Motor neuron (in vitro differentiated cells): ENCODE data around the gene MAGI2. TPM values are rescaled to one million over a fixed set of nuclear protein-coding genes. Genes with fewer than 3 reads are reported as not detected.
A peak's percentile ranks its signal among the peaks of the same experiment; 100 is the strongest.

Experiments used
- ATAC-seq, 8 experiments: fragments of 200-7000 bp; cut with Tn5 transposase; replicated peaks in 6 of 8; 2 replicates each; pipeline ENCODE4 v1.8.0; 2021; ENCODE audit warnings: mild to moderate bottlenecking in 8 of 8, moderate library complexity in 8 of 8
- H3K27ac ChIP-seq, 2 donors: fragments of 250-450 bp; sonication (Bioruptor Pico); 2 replicates each; pipeline ENCODE4 v1.9.0; 2021; ENCODE audit warnings: antibody characterized with exemption in 2 of 2, mild to moderate bottlenecking in 2 of 2, moderate library complexity in 1 of 2
- H3K4me1 ChIP-seq, 2 donors: fragments of 250-450 bp; sonication (Bioruptor Pico); replicated peaks in 1 of 2; 2 replicates each; pipeline ENCODE4 v1.6.1; 2021; ENCODE audit warnings: antibody characterized with exemption in 2 of 2, mild to moderate bottlenecking in 2 of 2, moderate library complexity in 1 of 2
- H3K4me3 ChIP-seq, 5 donors: fragments of 250-450 bp; sonication (Bioruptor Pico); 2 replicates each; pipeline ENCODE4 v1.9.0; 2021; ENCODE audit warnings: antibody characterized with exemption in 5 of 5, mild to moderate bottlenecking in 5 of 5, moderate library complexity in 4 of 5
- WGBS, 10 experiments: fragments of 450-650 bp; shearing (Covaris generic); methylation state at CpG; one replicate each; pipeline ENCODE4 v1.0.0; 2022; 5-methylcytosine and 5-hydroxymethylcytosine counted together
- in situ Hi-C, 9 experiments: fragments of 400-800 bp; cut with MboI; loops; one replicate each; pipeline ENCODE4 v1.15.0; 2021; ENCODE audit warnings: low sequenced_read_pairs in 9 of 9, low pct_unique_long_range_greater_than_20kb in 2 of 9; ENCODE audit not compliant: unreplicated experiment in 9 of 9
- total RNA-seq, 8 experiments: library from RNA; unstranded; fragments of 300-600 nt; gene quantifications; 2 replicates each; pipeline versions ENCODE4 v1.2.3 to v1.2.4, GENCODE V29; 2022

MAGI2 gene
- total RNA-seq, 8 experiments from 2014 or later: 8.8 to 81.9 (median 28.2) TPM

DNA sequence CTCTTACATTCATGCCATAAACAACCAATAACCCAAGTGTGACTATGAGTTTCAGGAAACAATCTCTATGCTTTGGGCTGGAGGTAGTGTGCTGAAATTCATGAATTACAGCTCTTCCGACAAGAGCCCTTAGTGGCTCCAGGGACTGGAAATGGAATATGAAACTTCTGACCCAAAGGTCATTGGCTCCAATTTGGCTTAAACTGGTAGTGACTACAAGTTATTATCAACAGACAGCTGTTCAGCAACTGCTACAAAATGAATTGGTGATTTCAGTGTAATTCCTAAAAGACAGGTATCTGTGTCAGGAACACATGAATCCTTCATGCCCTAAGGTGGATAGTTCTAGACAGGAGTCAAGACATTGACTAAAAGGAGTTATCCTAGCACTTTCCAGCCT is 909.5 kb downstream of the MAGI2 start:
- in situ Hi-C loops: no loop called here
- ATAC-seq: no peak
- 90 to 100% (median 100%) methylated on average over 1 of the region's 1 CpG; no CpG with 5 or more reads in 3 of the 10 experiments for WGBS, 10 experiments
- Histone ChIP-seq H3K4me1 (peaks cover 0 to 8% of the 10 kb centered on the region in 2 donors), H3K27ac (no peak overlapping the region), H3K4me3 (no peak overlapping the region)

DNA sequence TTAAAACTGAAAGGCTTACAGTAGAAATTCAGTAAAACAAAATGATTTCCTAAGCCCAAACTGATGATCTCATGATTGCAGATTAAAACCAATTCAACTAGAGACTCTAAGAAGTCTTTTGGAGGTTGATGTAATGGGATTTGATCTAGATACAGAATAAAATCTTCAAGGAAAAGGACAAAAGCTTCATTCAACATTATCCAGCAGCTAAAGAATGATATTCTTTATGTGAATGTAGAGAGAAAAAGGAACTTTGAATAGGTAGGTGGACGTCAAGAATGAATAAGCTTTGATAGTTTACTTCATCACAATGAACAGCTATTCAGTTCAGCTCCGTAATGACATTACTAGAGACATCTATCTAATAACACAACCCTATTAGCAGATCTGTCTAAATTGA is 910.5 kb downstream of the MAGI2 start:
- peaks cover 0 to 8% of the 10 kb centered on the region in 2 donors for H3K4me1 ChIP-seq
- in situ Hi-C loops: no loop called here
- 50 to 89% (median 78%) methylated on average over 1 to 2 of the region's 2 CpGs; no CpG with 5 or more reads in 1 of the 10 experiments for WGBS, 10 experiments
- no peak overlapping the region for H3K4me3 ChIP-seq
- no peak overlapping the region for H3K27ac ChIP-seq
- ATAC-seq: peak in 2 of 8 experiments; percentile 10 to 41

DNA sequence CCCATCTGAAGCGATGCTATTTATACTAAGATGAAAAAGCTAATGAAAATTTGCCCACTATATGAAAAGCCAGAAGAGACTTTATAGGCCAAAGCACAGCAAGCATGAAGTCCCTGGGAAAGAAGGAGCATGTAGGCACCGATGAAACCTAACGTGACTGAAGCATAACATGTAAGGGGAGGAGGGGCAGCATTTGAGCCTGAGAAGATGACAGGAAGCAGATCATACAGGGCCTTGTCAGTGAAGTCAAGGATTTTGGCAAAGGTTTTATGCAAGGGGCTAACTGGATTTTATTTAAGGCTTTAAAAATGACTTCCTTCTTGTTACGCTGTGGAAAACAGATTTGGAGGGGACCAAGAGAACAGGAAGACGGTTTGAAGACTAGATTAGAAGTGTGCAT is 910.9 kb downstream of the MAGI2 start:
- H3K4me1 ChIP-seq: peaks cover 0 to 8% of the 10 kb centered on the region in 2 donors
- WGBS, 10 experiments: 80 to 97% (median 90%) methylated on average over 2 to 5 of the region's 5 CpGs
- no peak overlapping the region for H3K27ac ChIP-seq
- ATAC-seq: no peak
- H3K4me3 ChIP-seq: no peak overlapping the region
- in situ Hi-C loops: no loop called here

DNA sequence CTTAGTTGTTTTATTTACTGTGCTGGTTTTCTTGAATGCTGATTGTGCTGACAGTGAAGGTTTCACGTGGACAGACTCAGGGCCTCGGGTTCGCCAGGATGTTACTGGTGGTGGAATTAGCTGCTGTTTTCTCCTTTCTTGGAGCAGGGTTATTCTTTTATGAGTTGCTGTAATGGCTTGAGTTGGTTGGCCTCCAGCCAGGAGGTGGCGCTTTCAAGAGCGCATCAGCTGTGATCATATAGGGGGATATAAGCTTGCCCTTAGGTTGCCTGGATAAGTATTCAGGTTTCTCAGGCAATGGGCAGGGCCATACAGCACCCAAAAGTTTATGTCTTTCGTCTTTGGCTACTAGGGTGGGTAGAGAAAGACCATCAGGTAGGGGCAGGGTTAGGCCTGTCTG is 913.6 kb downstream of the MAGI2 start:
- no peak for ATAC-seq
- 50 to 100% (median 93%) methylated on average over 1 to 6 of the region's 6 CpGs; no CpG with 5 or more reads in 2 of the 10 experiments for WGBS, 10 experiments
- in situ Hi-C loops: no loop called here

DNA sequence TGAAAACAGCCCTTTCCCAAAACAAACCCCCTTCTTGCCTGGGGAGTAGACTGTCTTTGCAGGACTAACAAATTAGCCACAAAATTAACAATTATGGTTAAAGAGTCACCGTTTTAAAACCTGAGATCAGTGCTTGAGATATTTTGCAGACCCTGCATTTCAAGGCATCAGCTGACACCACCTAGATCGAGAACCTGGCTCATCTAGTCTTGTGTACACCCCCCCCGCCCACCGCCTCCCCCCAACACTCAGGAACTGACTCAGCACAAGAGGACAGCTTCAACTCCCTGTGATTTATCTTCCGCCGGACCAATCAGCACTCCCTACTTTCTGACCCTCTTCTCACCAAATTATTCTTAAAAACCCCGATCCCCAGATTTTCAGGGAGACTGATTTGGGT is 917.8 kb downstream of the MAGI2 start:
- no peak for ATAC-seq
- Histone ChIP-seq H3K4me3 (no peak overlapping the region), H3K27ac (no peak overlapping the region), H3K4me1 (no peaks in the 10 kb centered on the region)
- WGBS, 10 experiments: 28 to 100% (median 70%) methylated on average over 1 to 5 of the region's 7 CpGs; no CpG with 5 or more reads in 3 of the 10 experiments
- in situ Hi-C loops: no loop called here

More for the DNA sequence above, 913.6 kb downstream of the MAGI2 start:
- H3K4me3 ChIP-seq: no peak overlapping the region
- peaks cover 0 to 8% of the 10 kb centered on the region in 2 donors for H3K4me1 ChIP-seq
- H3K27ac ChIP-seq: no peak overlapping the region

DNA sequence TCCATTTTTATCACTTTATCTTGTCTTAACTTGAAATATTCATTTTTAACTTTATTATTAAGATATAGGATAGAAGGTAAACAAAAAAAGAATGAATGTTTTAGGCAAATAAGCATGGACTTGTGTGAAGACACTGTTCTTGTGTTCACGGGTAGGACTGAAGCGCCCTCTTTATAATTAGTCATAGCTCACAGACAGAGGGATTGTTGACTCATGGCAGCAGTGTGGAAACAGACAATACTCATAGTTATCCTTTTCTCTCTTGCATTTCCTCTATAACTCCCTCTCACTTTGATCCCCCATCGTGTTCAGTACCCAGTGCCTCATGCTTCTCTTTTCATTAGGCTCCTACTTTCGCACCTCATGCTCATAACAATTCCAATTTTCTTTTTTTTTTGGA is 923.1 kb downstream of the MAGI2 start:
- in situ Hi-C loops: no loop called here
- 18 to 72% (median 62%) methylated on average over 3 to 4 of the region's 4 CpGs; no CpG with 5 or more reads in 1 of the 10 experiments for whole genome bisulfite sequencing, 10 experiments
- peak; percentile 53 to 93 (median 66) for ATAC-seq
- no peak overlapping the region for H3K27ac ChIP-seq
- no peak overlapping the region for H3K4me3 ChIP-seq
- no peaks in the 10 kb centered on the region for H3K4me1 ChIP-seq

DNA sequence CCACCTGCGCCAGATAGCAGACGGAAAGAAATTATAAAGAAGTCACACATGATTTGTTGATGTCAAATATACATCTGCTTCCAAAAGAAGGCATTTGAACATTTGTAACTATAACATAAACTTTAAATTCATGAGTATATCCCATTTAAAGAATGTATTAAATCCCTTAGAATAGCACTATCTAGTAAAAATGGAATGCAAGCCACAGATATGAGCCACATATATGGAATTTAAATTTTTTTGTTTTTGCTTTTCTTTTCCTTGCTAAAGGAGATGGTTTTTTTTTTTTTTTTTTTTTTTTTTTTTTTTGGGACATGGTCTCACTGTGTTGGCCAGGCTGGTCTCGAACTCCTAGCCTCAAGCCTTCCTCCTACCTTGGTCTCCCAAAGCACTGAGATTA is 924.1 kb downstream of the MAGI2 start:
- H3K4me1 ChIP-seq: no peaks in the 10 kb centered on the region
- no peak overlapping the region for H3K4me3 ChIP-seq
- WGBS, 10 experiments: 67 to 100% (median 79%) methylated on average over 1 to 3 of the region's 3 CpGs; no CpG with 5 or more reads in 2 of the 10 experiments
- ATAC-seq: no peak
- in situ Hi-C loops: no loop called here
- H3K27ac ChIP-seq: no peak overlapping the region

DNA sequence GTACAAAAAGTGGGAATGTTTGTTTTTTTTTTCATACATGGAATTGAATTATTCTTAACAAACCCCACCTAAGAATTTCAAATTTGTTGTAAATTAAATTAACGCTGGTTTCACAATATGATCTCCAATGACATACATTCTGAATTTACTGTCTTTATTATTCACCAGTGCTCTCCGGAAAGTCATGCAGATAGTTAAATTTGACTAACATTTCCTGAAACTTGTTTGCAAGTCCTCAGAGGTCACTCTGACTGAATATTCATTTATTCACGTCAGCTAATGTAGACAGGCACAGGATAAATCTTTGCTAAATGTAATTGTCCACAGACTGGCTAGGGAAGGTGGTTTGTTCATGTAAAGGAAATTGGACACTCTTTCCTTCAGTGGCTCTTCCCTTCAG is 924.5 kb downstream of the MAGI2 start:
- WGBS, 10 experiments: 0 to 100% (median 50%) methylated on average over 2 to 3 of the region's 3 CpGs; no CpG with 5 or more reads in 1 of the 10 experiments
- in situ Hi-C loops: no loop called here
- no peak overlapping the region for H3K4me3 ChIP-seq
- peak in 4 of 8 experiments; percentile 42 to 96 (median 94) for ATAC-seq
- no peak overlapping the region for H3K27ac ChIP-seq
- H3K4me1 ChIP-seq: no peaks in the 10 kb centered on the region

DNA sequence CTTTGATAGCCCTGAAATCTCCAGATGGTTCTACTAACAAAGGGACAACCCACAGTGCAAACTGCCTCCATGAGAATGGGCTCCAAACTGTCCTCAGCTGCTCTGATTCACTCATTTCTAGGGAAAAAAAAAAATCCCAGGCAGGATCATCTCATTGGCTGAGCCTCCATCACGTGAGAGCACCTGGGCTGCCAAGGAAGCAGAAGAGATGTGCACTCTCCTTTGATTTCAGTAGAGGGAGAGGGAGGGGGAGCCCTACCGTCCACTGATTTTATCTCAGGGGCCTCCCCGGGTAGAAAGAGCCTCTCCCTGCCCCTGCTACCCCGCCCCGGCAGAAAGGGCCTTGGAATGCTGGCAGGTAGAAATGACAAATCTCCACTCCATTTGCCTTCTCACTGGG is 929.5 kb downstream of the MAGI2 start:
- ATAC-seq: peak in 1 of 8 experiments; percentile 61
- WGBS, 10 experiments: 53 to 86% (median 69%) methylated on average over 1 to 5 of the region's 5 CpGs; no CpG with 5 or more reads in 4 of the 10 experiments
- Histone ChIP-seq H3K27ac (no peak overlapping the region), H3K4me3 (no peak overlapping the region), H3K4me1 (no peaks in the 10 kb centered on the region)
- in situ Hi-C loops: loop anchor here in 1 of 9 experiments (25.0 kb wide), 1 partner anchor 413 kb away; no protein-coding TSS in a partner anchor

DNA sequence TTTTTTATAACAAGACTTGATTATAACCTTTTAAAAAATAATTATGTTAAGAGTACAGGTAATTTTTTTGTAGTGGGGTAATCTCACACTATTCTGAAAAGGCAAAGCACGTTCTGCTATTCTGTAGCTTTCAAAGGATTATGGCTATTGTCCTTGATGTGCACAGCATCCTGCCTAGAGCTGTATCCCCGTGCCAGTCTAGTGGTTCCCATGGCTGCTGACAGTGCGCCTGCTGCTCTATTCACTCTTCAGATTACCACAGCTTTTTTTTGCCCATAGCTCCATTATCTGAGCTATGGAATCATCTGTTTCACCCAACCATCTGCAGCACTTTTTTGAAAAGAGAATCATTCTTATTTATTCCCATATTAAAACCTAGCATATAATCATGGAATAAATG is 931.5 kb downstream of the MAGI2 start:
- in situ Hi-C loops: loop anchor here in 1 of 9 experiments (25.0 kb wide), 1 partner anchor 415 kb away; no protein-coding TSS in a partner anchor
- peak in 1 of 8 experiments; percentile 57 for ATAC-seq
- 40 to 93% (median 80%) methylated on average over 1 to 3 of the region's 3 CpGs for WGBS, 10 experiments
- Histone ChIP-seq H3K4me3 (no peak overlapping the region), H3K4me1 (no peaks in the 10 kb centered on the region), H3K27ac (no peak overlapping the region)

DNA sequence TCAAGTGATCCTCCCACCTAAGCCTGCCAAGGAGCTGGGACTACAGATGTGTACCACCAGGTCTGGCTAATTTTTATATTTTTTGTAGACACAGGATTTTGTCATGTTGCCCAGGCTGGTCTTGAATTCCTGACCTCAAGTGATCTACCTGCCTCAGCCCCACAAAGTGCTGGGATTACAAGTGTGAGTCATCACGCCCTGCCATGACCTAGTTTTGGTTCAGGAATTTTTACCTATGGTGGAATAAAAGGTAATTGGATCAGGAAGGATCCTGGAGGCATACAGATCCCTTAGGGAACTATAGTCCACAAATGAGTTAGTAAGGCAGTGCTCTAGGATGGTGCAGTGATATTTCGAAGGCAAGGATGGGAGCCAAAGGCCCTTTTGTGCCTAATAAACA is 937.0 kb downstream of the MAGI2 start:
- peaks cover 8 to 14% of the 10 kb centered on the region in 2 donors for H3K4me1 ChIP-seq
- 71 to 100% (median 79%) methylated on average over 1 to 2 of the region's 2 CpGs; no CpG with 5 or more reads in 2 of the 10 experiments for WGBS, 10 experiments
- no peak for ATAC-seq
- no peak overlapping the region for H3K4me3 ChIP-seq
- in situ Hi-C loops: loop anchor here in 2 of 9 experiments (10.0 to 25.0 kb wide), 2 partner anchors 398 to 421 kb away; no protein-coding TSS in a partner anchor
- H3K27ac ChIP-seq: no peak overlapping the region

DNA sequence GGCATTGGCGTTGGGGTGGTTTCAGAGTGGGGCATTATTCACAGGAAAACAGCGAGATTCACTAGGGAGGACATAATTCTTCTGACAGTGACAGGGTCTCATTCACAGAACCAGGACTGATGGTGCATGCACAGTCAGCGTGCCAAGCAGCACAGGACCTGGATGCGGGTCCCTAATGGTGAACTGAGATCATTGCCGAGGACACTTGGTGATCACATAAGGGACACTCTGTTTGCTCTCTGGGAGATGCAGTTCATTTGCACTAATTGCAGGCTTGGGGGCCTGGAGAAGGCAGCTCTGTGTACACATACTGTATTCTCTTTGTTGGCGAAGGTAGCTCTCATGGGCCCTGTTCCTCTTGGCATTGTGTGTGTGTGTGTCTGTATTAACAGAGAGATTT is 938.8 kb downstream of the MAGI2 start:
- peak in 6 of 8 experiments; percentile 23 to 100 (median 100) for ATAC-seq
- 7 to 80% (median 68%) methylated on average over 1 to 4 of the region's 6 CpGs; no CpG with 5 or more reads in 2 of the 10 experiments for WGBS, 10 experiments
- in situ Hi-C loops: loop anchor here in 2 of 9 experiments (10.0 to 25.0 kb wide), 2 partner anchors 400 to 423 kb away; no protein-coding TSS in a partner anchor
- H3K27ac ChIP-seq: peak overlapping the region; percentile 42 to 52
- H3K4me1 ChIP-seq: peaks cover 8 to 14% of the 10 kb centered on the region in 2 donors
- H3K4me3 ChIP-seq: no peak overlapping the region

DNA sequence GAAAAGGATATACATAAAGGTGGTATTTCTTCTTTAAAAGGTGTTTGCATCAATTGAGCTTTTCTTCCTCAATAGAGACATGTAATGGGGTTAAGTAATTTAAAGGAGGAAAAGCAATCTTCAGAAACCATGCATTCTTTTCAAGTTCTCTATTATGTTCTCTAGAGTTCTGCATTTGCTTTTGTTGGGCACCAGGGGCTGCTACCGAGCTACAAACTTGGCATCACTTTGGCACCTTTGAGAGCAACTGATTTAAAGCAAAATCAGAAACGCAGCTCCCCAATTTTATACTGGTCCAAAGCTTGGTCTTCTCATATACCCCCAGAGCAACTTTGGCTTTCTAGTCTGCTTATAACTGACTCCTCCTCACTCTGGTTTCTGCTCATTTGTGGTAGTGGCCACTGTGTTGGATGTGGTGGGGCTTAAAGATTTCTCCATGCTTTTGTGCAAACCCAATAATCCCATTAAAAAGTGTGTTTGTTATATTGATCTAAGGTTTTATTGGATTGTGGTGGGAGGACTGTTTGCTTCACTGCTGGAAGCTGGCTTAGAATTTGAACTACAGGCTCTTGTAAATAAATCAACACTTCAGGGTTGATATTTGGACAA is 942.8 kb downstream of the MAGI2 start:
- Histone ChIP-seq H3K4me3 (no peak overlapping the region), H3K4me1 (peaks cover 8 to 14% of the 10 kb centered on the region in 2 donors), H3K27ac (no peak overlapping the region)
- 0 to 67% (median 20%) methylated on average over 1 to 2 of the region's 2 CpGs; no CpG with 5 or more reads in 2 of the 10 experiments for WGBS, 10 experiments
- in situ Hi-C loops: loop anchor here in 2 of 9 experiments (10.0 to 25.0 kb wide), 2 partner anchors 404 to 427 kb away; no protein-coding TSS in a partner anchor
- ATAC-seq: peak in 3 of 8 experiments; percentile 64 to 73 (median 69)
